Measurements from ENCODE around the gene DLGAP4. TPM values are rescaled to one million over a fixed set of nuclear protein-coding genes. Genes with fewer than 3 reads are reported as not detected.

Gene DLGAP4
- total and polyA plus RNA-seq, 10 of the 15 experiments (the other 5 are each of a cell fraction or from before 2014, with no cell fraction given) = 0.42 to 43.3 (median 19.0) TPM

- TF ChIP-seq ZBTB11 (CRISPR knock-in tag; IDR thresholded peaks at IDR 0.05) (no peak), SMC3 (IDR thresholded peaks at IDR 0.05; ENCODE audit: borderline replicate concordance, low read length) (peak; percentile 71; the same call in 1 of the 2 replicates), NFYA (IDR thresholded peaks at IDR 0.05; ENCODE audit: borderline replicate concordance, low read depth, low read length) (no peak), TARDBP (IDR thresholded peaks at IDR 0.05; ENCODE audit: borderline replicate concordance) (no peak), FOXM1 (IDR thresholded peaks at IDR 0.05; ENCODE audit: low read depth, low read length) (no peak), ATF7 (IDR thresholded peaks at IDR 0.05; ENCODE audit: low read depth) (no peak), RB1 (IDR thresholded peaks at IDR 0.05; ENCODE audit: borderline replicate concordance) (0 out of 2 replicates have a peak, but pooled peaks have one; percentile 45), PBX3 (IDR thresholded peaks at IDR 0.05; ENCODE audit: insufficient replicate concordance, low read depth, low read length) (no peak), NFIC (IDR thresholded peaks at IDR 0.05; ENCODE audit: low read depth, low read length) (no peak), HDAC2 (IDR thresholded peaks at IDR 0.05) (no peak), ASH2L (IDR thresholded peaks at IDR 0.05; ENCODE audit: borderline replicate concordance, low read depth) (no peak), EP300 (IDR thresholded peaks at IDR 0.05; ENCODE audit: borderline replicate concordance in 1 of 2, control insufficient read depth in 1 of 2, low read depth in 2 of 2, low read length in 2 of 2) (no peak)
These were observed 133.0 kb downstream of the DLGAP4 start (continued) for GRCh38 chr20:36439040-36439730.

Measured in GM12878 (cell line).